K562 (cell line): ENCODE data around the gene RSRC1. TPM values are rescaled to one million over a fixed set of nuclear protein-coding genes. Genes with fewer than 3 reads are reported as not detected.
A peak's percentile ranks its signal among the peaks of the same experiment; 100 is the strongest.

Experiments
- DEAF1 ChIP-seq: fragments of 450-650 bp; formaldehyde crosslinking; IDR thresholded peaks from 2 replicates; pipeline ENCODE4 v1.4.0; 2020; ENCODE audit warnings: mild to moderate bottlenecking, moderate library complexity
- E4F1 ChIP-seq: fragments of 250-450 bp; sonication (Bioruptor Pico); IDR thresholded peaks from 2 replicates; pipeline ENCODE4 v1.5.0; 2021; ENCODE audit warnings: mild to moderate bottlenecking, borderline replicate concordance
- ETV1 ChIP-seq: fragments of 450-650 bp; conservative IDR thresholded peaks from 2 replicates; pipeline ENCODE4 v1.6.1; 2016; ENCODE audit warnings: missing genetic modification characterization, control low read depth, low read depth, missing compliant biosample characterization
- ID3 ChIP-seq, 2 experiments: fragments of 250-450 bp in 1 of 2; fragments of 450-650 bp in 1 of 2; sonication (Bioruptor Pico) in 1 of 2; IDR thresholded peaks; 2 replicates each; pipeline versions ENCODE4 v1.6.1 to v1.8.0; 2016 to 2021; ENCODE audit warnings: mild to moderate bottlenecking in 2 of 2, moderate library complexity in 2 of 2, missing compliant biosample characterization in 1 of 2, missing genetic modification characterization in 1 of 2
- MNT ChIP-seq, 2 experiments: fragments of 450-650 bp; conservative IDR thresholded peaks; 2 replicates each; pipeline ENCODE4 v1.6.1; 2017; ENCODE audit warnings: mild to moderate bottlenecking in 2 of 2, moderate library complexity in 2 of 2
- POLR2A ChIP-seq: fragments of 450-650 bp; conservative IDR thresholded peaks from 2 replicates; pipeline ENCODE4 v1.6.1; 2016
- SUPT5H ChIP-seq: fragments of 450-650 bp; IDR thresholded peaks from 2 replicates; pipeline ENCODE4 v1.6.1; 2016
- TRIM24 ChIP-seq, 2 experiments: fragments of 450-650 bp; IDR thresholded peaks; 2 replicates each; pipeline ENCODE4 v1.6.1; 2016
- XRCC5 ChIP-seq: fragments of 200-400 bp; formaldehyde crosslinking; IDR thresholded peaks from 2 replicates; pipeline ENCODE4 v1.6.1; 2017; ENCODE audit warnings: low read depth, mild to moderate bottlenecking, low read length
- ZBTB33 ChIP-seq: sonication (generic); formaldehyde crosslinking; IDR thresholded peaks from 2 replicates; pipeline ENCODE4 v1.8.1; 2023; ENCODE audit warnings: mild to moderate bottlenecking, missing genetic modification reagents
- ZBTB7A ChIP-seq: IDR thresholded peaks from 2 replicates; pipeline ENCODE4 v1.6.1; 2011; ENCODE audit warnings: low read depth, mild to moderate bottlenecking, low read length, moderate library complexity, borderline replicate concordance; ENCODE audit not compliant: control insufficient read depth
- ZFX ChIP-seq: sonication (generic); formaldehyde crosslinking; IDR thresholded peaks from 2 replicates; pipeline ENCODE4 v1.8.0; 2022; ENCODE audit warnings: mild to moderate bottlenecking, missing genetic modification reagents, moderate library complexity
- ZNF277 ChIP-seq: fragments of 250-450 bp; sonication (Bioruptor Pico); IDR thresholded peaks from 2 replicates; pipeline ENCODE4 v1.8.0; 2022; ENCODE audit warnings: inconsistent platforms, mild to moderate bottlenecking, moderate library complexity, borderline replicate concordance
- ZNF316 ChIP-seq: fragments of 450-650 bp; IDR thresholded peaks from 2 replicates; pipeline ENCODE4 v1.6.1; 2016
- ZNF740 ChIP-seq, 3 experiments: fragments of 200-800 bp in 1 of 3; sonication (Bioruptor generic) in 1 of 3; sonication (generic) in 1 of 3; formaldehyde crosslinking in 1 of 3; IDR thresholded peaks; 2 replicates each; pipeline versions ENCODE4 v1.6.1 to v1.8.0; 2016 to 2022; ENCODE audit warnings: mild to moderate bottlenecking in 2 of 3, missing compliant biosample characterization in 2 of 3, missing genetic modification characterization in 2 of 3, missing genetic modification reagents in 1 of 3
- polyA plus RNA-seq, 8 experiments: library from polyadenylated mRNA; depleted of rRNA in 4 of 8; stranded (reverse) in 5 of 8; unstranded in 3 of 8; fragments of >200 nt; fragmentation: Nextera tagmentation in 2 of 8; fragmentation: Illumina TruSeq in 1 of 8; extraction: Ambion mirVana in 2 of 8; extraction: Trizol in 1 of 8; gene quantifications; 2 replicates each; pipeline versions ENCODE4 v1.2.1 to v1.2.3, GENCODE V29; 2011 to 2014; ENCODE audit warnings: inconsistent platforms in 1 of 8, missing spikeins in 1 of 8
- total RNA-seq, 7 experiments: library from RNA; depleted of rRNA in 6 of 7; stranded (reverse); fragments of >200 nt in 6 of 7; fragmentation: Illumina TruSeq in 2 of 7; extraction: Trizol in 2 of 7; gene quantifications; 2 replicates each; pipeline versions ENCODE4 v1.2.1 to v1.2.3, GENCODE V29; 2011 to 2021; ENCODE audit warnings: low replicate concordance in 1 of 7

The RSRC1 gene
- total and polyA plus RNA-seq, 9 of the 15 experiments (the other 6 are each of a cell fraction or from before 2014, with no cell fraction given) = 19.3 to 128 (median 75.5) TPM

GRCh38 chr3:158105119-158105709 lies 4.7 kb upstream of the RSRC1 start (continued):
- TF ChIP-seq ZBTB33 (CRISPR knock-in tag) (no peak), MNT (conservative IDR thresholded peaks at IDR 0.05) (no peak), ZBTB7A (peak; percentile 49; the same call in 1 of the 2 replicates), ID3 (CRISPR knock-in tag; IDR thresholded peaks at IDR 0.05) (no peak), ID3 (tag; IDR thresholded peaks at IDR 0.05) (no peak), POLR2A (peak; percentile 71; the same call in 1 of the 2 replicates), ZNF740 (CRISPR knock-in tag; IDR thresholded peaks at IDR 0.05) (peak; percentile 73), ZNF740 (tag; IDR thresholded peaks at IDR 0.05) (no peak), E4F1 (no peak), TRIM24 (IDR thresholded peaks at IDR 0.05) (0 out of 4 replicates have a peak, but pooled peaks of 1 of the 2 experiments have one; percentile 18), ETV1 (tag) (0 out of 2 replicates have a peak, but pooled peaks have one; percentile 42), XRCC5 (no peak), DEAF1 (CRISPR knock-in tag) (no peak), SUPT5H (peak; percentile 62), ZFX (CRISPR knock-in tag) (peak; percentile 82), ZNF277 (CRISPR knock-in tag) (no peak), ZNF316 (peak; percentile 2; the same call in 1 of the 2 replicates)
